MG63 (cell line): ENCODE data around the gene CYTH1. TPM values are rescaled to one million over a fixed set of nuclear protein-coding genes. Genes with fewer than 3 reads are reported as not detected.

Source experiments
- DNase-seq: peaks from one replicate; pipeline ENCODE4 v3.0.0-alpha.2; 2020
- H3K27me3 ChIP-seq: fragments of 250-450 bp; sonication (Bioruptor Pico); 2 replicates; pipeline ENCODE4 v1.5.1; 2020; ENCODE audit warnings: mild to moderate bottlenecking, moderate library complexity
- H3K36me3 ChIP-seq: fragments of 250-450 bp; sonication (Bioruptor Pico); 2 replicates; pipeline ENCODE4 v1.5.1; 2020; ENCODE audit warnings: mild to moderate bottlenecking, moderate library complexity
- H3K4me3 ChIP-seq: fragments of 250-450 bp; sonication (Bioruptor Pico); 2 replicates; pipeline ENCODE4 v1.5.1; 2020; ENCODE audit warnings: mild to moderate bottlenecking, moderate library complexity
- H3K9me3 ChIP-seq: fragments of 250-450 bp; sonication (Bioruptor Pico); 2 replicates; pipeline ENCODE4 v1.5.1; 2020; ENCODE audit warnings: mild to moderate bottlenecking, moderate library complexity
- total RNA-seq: library from RNA; depleted of rRNA; stranded (reverse); fragments of >200 nt; shearing (Covaris generic); gene quantifications from 2 replicates; pipeline ENCODE4 v1.2.3, GENCODE V29; 2014; ENCODE audit warnings: low replicate concordance; rRNA removed

The CYTH1 gene
- total RNA-seq, 1 experiment from 2014 or later: 11.2 TPM

DNA sequence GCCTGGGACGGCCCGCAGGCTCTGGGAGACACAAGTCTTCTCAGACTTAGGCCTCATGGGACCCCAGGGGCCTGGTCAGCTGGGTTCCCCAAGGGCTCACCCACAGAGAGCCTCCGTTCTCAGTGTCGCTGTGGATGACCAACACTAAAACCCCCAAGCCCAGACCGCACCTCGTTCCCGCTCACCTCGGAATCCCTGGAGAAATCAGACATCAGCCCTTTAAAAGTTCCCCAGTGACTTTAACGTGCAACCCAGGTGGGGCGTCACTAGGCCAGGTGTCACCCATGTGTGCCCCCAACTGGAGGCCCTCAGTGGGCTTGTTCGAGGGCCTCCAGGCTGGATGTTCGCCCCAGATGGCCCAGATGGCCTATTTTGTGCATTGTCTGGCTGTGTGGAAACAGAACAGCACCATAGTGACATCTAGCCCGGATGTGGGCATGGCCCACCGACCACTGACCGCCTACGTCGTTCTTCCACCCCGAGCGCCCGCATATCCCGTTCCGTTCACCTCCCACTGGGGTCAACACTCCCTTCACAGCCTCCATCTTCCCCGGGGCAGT is 152.6 kb downstream of the CYTH1 start:
- Histone ChIP-seq H3K9me3 (no peaks in the 10 kb centered on the region), H3K27me3 (no peaks in the 10 kb centered on the region)
- no peak for DNase-seq

DNA sequence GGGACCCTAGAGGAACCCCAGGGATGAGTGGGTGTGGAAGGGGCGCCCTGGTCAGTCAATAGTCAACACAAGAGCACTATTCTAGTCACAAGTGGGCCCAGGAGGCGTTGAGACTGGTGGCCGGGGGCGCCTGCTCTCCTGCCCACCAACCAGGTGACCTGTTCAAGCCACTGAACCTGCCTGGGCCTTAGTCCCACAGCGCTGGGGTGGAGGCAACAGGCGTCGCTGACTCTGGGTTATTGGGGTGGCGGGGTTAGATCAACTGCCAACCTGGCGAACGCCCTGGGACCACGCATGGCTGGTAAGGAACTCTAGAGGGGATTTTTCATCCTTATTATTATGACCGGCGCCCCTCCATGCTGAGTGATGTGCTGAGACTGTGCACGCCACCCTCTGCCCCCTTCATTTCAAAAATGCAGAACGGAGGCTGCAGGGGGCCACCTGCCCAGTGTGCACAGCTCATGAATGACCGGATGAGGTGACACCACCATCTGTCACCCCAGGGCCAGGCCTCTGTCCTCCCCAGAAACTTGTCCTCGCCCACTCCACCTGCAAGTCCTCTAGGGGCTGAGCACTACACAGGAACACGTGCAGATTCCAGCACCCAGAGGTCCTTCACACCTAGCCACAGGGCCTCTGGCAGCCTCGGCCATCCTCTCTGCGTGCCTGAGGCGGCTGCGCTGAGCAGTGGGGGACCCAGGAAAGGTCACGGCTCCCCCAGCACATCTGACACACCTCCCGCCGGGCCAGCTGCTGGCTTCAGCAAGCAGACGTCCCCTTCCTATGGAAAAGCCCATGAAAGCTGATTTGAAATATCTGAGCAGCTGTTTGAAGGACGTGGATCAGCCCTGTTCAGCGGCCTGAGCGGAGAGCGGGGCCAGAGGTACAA is 153.3 kb downstream of the CYTH1 start:
- Histone ChIP-seq H3K36me3 (no peaks in the 10 kb centered on the region), H3K4me3 (no peak overlapping the region), H3K9me3 (no peaks in the 10 kb centered on the region), H3K27me3 (no peaks in the 10 kb centered on the region)
- no peak for DNase-seq

More for the DNA sequence above, 152.6 kb downstream of the CYTH1 start:
- Histone ChIP-seq H3K4me3 (no peak overlapping the region), H3K36me3 (no peaks in the 10 kb centered on the region)

DNA sequence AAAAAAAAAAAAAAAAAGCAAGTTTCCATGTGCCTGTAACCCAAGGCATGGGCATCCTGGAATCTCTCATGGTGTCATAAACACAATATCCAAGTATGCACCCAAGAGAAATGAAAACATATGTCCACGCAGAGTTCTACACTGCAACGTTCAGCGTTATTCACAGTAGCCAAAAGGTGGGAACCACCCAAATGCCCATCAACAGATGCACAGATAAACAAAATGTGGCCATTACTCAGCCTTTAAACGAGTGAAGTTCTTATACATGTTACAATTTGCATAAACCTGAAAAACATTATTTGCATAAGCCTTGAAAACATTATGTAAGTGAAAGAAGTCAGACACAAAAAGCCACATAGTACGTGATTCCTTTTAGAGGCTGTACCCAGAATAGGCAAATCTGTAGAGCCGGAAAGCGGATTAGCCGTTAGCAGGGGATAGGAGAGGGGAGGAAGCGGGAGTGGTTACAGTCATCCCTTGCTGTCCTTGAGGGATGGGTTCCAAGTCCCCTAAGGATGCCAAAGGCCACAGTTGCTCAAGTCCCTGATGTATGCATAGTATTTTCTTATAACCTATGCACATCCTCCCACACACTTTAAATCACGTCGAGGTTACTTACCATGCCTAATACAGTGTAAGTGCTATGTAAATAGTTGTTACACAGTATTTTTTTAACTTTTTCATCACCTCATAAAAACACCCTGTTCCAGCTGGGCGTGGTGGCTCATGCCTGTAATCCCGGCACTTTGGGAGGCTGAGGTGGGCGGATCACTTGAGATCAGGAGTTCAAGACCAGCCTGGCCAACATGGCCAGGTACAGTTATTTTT is 157.5 kb downstream of the CYTH1 start:
- DNase-seq: no peak
- no peak overlapping the region for H3K4me3 ChIP-seq
- no peaks in the 10 kb centered on the region for H3K36me3 ChIP-seq
- no peaks in the 10 kb centered on the region for H3K9me3 ChIP-seq
- peaks cover 5% of the 10 kb centered on the region; the same call in 1 of the 2 replicates for H3K27me3 ChIP-seq

Other genes with a start within 250 kb of the CYTH1 start
- not detected in 2 replicates for gene DNAH17, start 204.9 kb downstream of the CYTH1 start, total RNA-seq
- 16.3 and 33.4 TPM in 2 replicates for gene USP36, start 58.5 kb upstream of the CYTH1 start, total RNA-seq
- 0.67 TPM in 1 of 2 replicates, not detected in the other for gene CEP295NL, start 120.9 kb upstream of the CYTH1 start, total RNA-seq
- gene TIMP2, start 143.1 kb upstream of the CYTH1 start, total RNA-seq: 127 and 145 TPM in 2 replicates
- 204 and 434 TPM in 2 replicates for gene LGALS3BP, start 197.7 kb upstream of the CYTH1 start, total RNA-seq
- gene CANT1, start 227.5 kb upstream of the CYTH1 start, total RNA-seq: 107 and 112 TPM in 2 replicates
- gene C1QTNF1, start 241.9 kb upstream of the CYTH1 start, total RNA-seq: 23.1 and 38.4 TPM in 2 replicates